Mucosa of stomach (tissue), 1 donor: ENCODE results near the gene UBE2I.

ENCODE experiments used
- H3K27me3 ChIP-seq: one replicate; pipeline ENCODE4 v1.7.0; 2013; ENCODE audit warnings: mild to moderate bottlenecking, low read length; ENCODE audit not compliant: control insufficient read depth, insufficient read depth
- H3K36me3 ChIP-seq: one replicate; pipeline ENCODE4 v1.7.0; 2013; ENCODE audit warnings: low read length; ENCODE audit not compliant: control insufficient read depth, insufficient read depth
- H3K4me1 ChIP-seq: one replicate; pipeline ENCODE4 v1.7.0; 2013; ENCODE audit warnings: mild to moderate bottlenecking, low read length; ENCODE audit not compliant: control insufficient read depth, insufficient read depth
- H3K4me3 ChIP-seq: one replicate; pipeline ENCODE4 v1.7.0; 2013; ENCODE audit warnings: low read length
- H3K9ac ChIP-seq: one replicate; pipeline ENCODE4 v1.7.0; 2013; ENCODE audit warnings: mild to moderate bottlenecking, low read length, moderate library complexity
- H3K9me3 ChIP-seq: one replicate; pipeline ENCODE4 v1.7.0; 2013; ENCODE audit warnings: mild to moderate bottlenecking, low read length, moderate library complexity; ENCODE audit not compliant: control insufficient read depth
- donor health status: Pancreatic carcinoma.

Gene UBE2I

GRCh38 chr16:1347286-1347855, 37.9 kb downstream of the UBE2I start:
- Histone ChIP-seq H3K4me3 (no peak overlapping the region), H3K27me3 (no peaks in the 10 kb centered on the region), H3K9me3 (no peaks in the 10 kb centered on the region), H3K4me1 (peaks cover 22% of the 10 kb centered on the region), H3K9ac (no peak overlapping the region), H3K36me3 (no peaks in the 10 kb centered on the region)

- no peaks in the 10 kb centered on the region for H3K9me3 ChIP-seq
- peaks cover 18% of the 10 kb centered on the region for H3K4me1 ChIP-seq
- H3K9ac ChIP-seq: no peak overlapping the region
- no peaks in the 10 kb centered on the region for H3K36me3 ChIP-seq
- no peak overlapping the region for H3K4me3 ChIP-seq
- no peaks in the 10 kb centered on the region for H3K27me3 ChIP-seq
Observed at GRCh38 chr16:1347962-1348361, 38.5 kb downstream of the UBE2I start.

GRCh38 chr16:1348441-1348840, 39.0 kb downstream of the UBE2I start:
- Histone ChIP-seq H3K4me1 (peaks cover 15% of the 10 kb centered on the region), H3K36me3 (no peaks in the 10 kb centered on the region), H3K27me3 (no peaks in the 10 kb centered on the region), H3K4me3 (no peak overlapping the region), H3K9ac (no peak overlapping the region), H3K9me3 (no peaks in the 10 kb centered on the region)

- Histone ChIP-seq H3K4me3 (no peak overlapping the region), H3K27me3 (no peaks in the 10 kb centered on the region), H3K36me3 (no peaks in the 10 kb centered on the region), H3K9ac (no peak overlapping the region), H3K9me3 (no peaks in the 10 kb centered on the region), H3K4me1 (peaks cover 12% of the 10 kb centered on the region)
Observed at GRCh38 chr16:1348926-1349325, 39.5 kb downstream of the UBE2I start.

- Histone ChIP-seq H3K27me3 (no peaks in the 10 kb centered on the region), H3K36me3 (no peaks in the 10 kb centered on the region), H3K4me1 (peaks cover 12% of the 10 kb centered on the region), H3K9ac (no peak overlapping the region), H3K4me3 (no peak overlapping the region), H3K9me3 (no peaks in the 10 kb centered on the region)
Observed at GRCh38 chr16:1349351-1349750, 39.9 kb downstream of the UBE2I start.

- Histone ChIP-seq H3K4me3 (no peak overlapping the region), H3K27me3 (no peaks in the 10 kb centered on the region)
Observed at GRCh38 chr16:1349951-1350350, 40.5 kb downstream of the UBE2I start.

GRCh38 chr16:1350691-1351090, 41.3 kb downstream of the UBE2I start:
- H3K4me3 ChIP-seq: peak overlapping the region; percentile 66
- no peaks in the 10 kb centered on the region for H3K36me3 ChIP-seq
- H3K9ac ChIP-seq: peak overlapping the region; percentile 73
- H3K9me3 ChIP-seq: no peaks in the 10 kb centered on the region
- no peaks in the 10 kb centered on the region for H3K27me3 ChIP-seq
- peaks cover 12% of the 10 kb centered on the region for H3K4me1 ChIP-seq

More at GRCh38 chr16:1349951-1350350, 40.5 kb downstream of the UBE2I start:
- Histone ChIP-seq H3K9me3 (no peaks in the 10 kb centered on the region), H3K9ac (no peak overlapping the region), H3K4me1 (peaks cover 12% of the 10 kb centered on the region), H3K36me3 (no peaks in the 10 kb centered on the region)

- Histone ChIP-seq H3K4me1 (peaks cover 12% of the 10 kb centered on the region), H3K27me3 (no peaks in the 10 kb centered on the region)
Observed at GRCh38 chr16:1351215-1351581, 41.8 kb downstream of the UBE2I start.

GRCh38 chr16:1351582-1352362, 42.3 kb downstream of the UBE2I start, which contains the start of the genes GNPTG and TSR3:
Gene GNPTG (plus strand): TSS chr16:1351931. CDS start chr16:1351966, 35 bp downstream.
Gene TSR3 (minus strand): TSS chr16:1351878. CDS start chr16:1351804, 74 bp downstream.
- H3K36me3 ChIP-seq: no peaks in the 10 kb centered on the region
- H3K27me3 ChIP-seq: no peaks in the 10 kb centered on the region
- peak within 1 kb of the TSS; percentile 66 for H3K4me3 ChIP-seq
- H3K9me3 ChIP-seq: no peaks in the 10 kb centered on the region
- H3K9ac ChIP-seq: peak within 1 kb of the TSS; percentile 73
- H3K4me1 ChIP-seq: peaks cover 12% of the 10 kb centered on the region

More at GRCh38 chr16:1351215-1351581, 41.8 kb downstream of the UBE2I start:
- Histone ChIP-seq H3K36me3 (no peaks in the 10 kb centered on the region), H3K9me3 (no peaks in the 10 kb centered on the region), H3K9ac (peak overlapping the region; percentile 73), H3K4me3 (peak overlapping the region; percentile 66)

- Histone ChIP-seq H3K4me1 (peaks cover 12% of the 10 kb centered on the region), H3K27me3 (no peaks in the 10 kb centered on the region), H3K9ac (no peak overlapping the region)
Observed at GRCh38 chr16:1354815-1355540, 45.5 kb downstream of the UBE2I start.

GRCh38 chr16:1355591-1355990, 46.2 kb downstream of the UBE2I start:
- H3K36me3 ChIP-seq: no peaks in the 10 kb centered on the region
- H3K27me3 ChIP-seq: no peaks in the 10 kb centered on the region
- no peak overlapping the region for H3K9ac ChIP-seq
- H3K9me3 ChIP-seq: no peaks in the 10 kb centered on the region
- H3K4me1 ChIP-seq: peaks cover 7% of the 10 kb centered on the region
- no peak overlapping the region for H3K4me3 ChIP-seq

More at GRCh38 chr16:1354815-1355540, 45.5 kb downstream of the UBE2I start:
- Histone ChIP-seq H3K4me3 (no peak overlapping the region), H3K9me3 (no peaks in the 10 kb centered on the region), H3K36me3 (no peaks in the 10 kb centered on the region)
